Measurements from ENCODE around the gene MGRN1.
A peak's percentile ranks its signal among the peaks of the same experiment; 100 is the strongest.

The MGRN1 gene

GRCh38 chr16:4689864-4690704 is 65.5 kb downstream of the MGRN1 start:
- DNase-seq: no peak

GRCh38 chr16:4690946-4691665 is 66.5 kb downstream of the MGRN1 start:
- peak; percentile 25 to 38 for DNase-seq

DNA sequence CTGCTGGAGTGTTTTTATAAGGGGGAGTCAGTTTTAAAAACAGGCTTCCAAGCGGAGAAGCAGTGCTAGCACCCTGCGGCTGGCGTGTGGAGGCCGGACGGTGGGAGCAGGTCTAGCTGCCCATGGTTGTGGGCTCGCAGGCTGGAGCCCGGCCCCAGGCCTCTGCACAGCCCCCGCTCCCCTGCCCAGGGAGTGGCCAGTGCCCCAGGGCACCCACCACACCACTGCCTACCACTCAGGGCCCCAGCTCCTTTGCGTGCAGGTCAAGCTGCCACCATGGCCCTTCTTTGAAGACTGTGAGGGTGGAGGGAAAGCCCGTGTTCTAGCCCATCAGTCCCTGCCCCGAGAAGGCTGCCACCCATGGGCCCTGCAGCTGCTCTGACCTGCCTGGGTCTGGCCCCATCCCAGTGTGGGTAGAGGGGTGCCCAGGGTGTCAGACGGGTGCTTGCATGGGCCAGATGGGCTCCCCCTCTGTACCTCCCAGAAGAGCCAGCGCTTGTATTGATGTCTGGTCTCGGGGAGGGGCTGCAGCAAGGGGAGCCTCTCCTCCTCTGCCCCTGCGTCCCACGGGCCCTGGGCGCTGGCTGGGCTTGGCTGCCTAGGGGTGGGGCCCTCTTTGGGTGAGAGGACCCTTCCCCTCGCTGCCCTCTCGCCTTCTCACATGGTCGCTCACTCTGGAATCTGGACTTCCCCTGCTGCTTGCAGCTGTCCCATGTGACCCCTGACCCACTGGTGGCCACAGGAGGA is 67.2 kb downstream of the MGRN1 start:
- DNase-seq: no peak

DNA sequence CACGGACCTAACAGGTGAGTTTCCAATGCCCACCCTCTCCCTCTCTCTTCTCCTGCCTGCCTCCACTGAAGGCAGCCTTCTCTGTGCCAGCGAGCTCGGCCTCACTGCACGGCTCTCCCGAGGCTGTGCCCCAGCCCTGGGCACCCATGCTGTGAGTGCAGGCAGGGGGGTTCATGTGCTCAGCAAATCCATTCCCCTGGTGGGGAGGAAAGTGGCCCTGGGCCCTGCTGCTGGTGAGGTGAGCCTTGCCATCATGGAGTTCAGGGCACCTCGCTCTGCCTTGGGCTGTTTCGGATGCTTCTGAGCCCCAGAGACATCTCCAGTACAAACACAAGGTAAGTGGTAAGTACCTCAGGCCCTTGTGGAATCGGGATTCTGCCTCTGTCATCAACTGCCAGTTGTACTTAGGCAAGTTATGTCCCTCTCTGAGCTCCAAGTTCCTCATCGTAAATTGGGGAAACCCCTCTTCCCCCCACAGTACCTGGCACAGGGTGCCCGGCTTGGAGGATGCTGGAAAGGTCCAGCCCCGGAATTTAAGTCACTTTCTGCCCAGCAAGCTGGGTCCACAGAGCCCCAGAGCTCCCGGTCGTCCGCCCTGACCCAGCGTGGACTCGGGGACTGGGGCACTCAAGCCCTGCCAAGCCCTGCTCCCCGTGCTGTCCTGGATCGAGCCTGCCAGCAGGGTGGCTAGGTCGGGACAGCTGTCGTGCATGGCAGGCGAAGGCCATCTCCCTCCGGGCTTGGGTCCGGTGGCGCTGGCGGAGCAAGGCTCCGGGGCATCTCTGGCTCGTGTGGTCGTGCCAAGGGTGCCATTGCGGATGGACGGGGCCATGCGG is 68.1 kb downstream of the MGRN1 start:
- DNase-seq: no peak

- DNase-seq: peak; percentile 78 to 88
These were observed 68.8 kb downstream of the MGRN1 start, which contains the start of gene NUDT16L1 for GRCh38 chr16:4693296-4693955. Gene NUDT16L1, plus strand, starts transcription at chr16:4693562. Its CDS starts 165 bp downstream, at chr16:4693727.

DNA sequence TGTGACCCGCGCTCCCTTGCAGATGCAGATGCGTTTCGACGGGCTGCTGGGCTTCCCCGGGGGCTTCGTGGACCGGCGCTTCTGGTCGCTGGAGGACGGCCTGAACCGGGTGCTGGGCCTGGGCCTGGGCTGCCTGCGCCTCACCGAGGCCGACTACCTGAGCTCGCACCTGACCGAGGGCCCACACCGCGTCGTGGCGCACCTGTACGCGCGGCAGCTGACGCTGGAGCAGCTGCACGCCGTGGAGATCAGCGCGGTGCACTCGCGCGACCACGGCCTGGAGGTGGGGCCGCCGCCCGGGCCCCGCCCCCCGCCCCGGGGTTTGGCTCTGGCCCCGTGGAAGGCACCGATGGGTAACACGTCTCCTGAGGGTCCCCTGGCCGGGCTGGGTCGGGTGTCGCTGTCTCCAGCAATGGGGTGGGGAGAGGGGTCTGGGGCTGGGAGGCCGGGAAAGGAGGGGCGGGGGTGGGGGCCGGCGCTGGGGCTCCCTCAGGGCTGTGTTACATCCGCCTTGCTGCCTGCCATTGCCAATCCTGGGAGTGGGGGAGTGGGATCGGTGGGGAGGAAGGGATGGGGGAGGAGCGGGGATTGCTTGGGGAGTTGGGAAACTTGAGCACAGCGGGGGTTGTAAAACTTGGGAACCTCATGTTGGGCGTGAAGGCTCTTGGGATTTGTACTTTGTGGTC is 69.5 kb downstream of the MGRN1 start:
- no peak for DNase-seq

GRCh38 chr16:4694642-4695451 is 70.2 kb downstream of the MGRN1 start:
- DNase-seq: no peak

- no peak for DNase-seq
These were observed 71.0 kb downstream of the MGRN1 start for GRCh38 chr16:4695473-4696171.

DNA sequence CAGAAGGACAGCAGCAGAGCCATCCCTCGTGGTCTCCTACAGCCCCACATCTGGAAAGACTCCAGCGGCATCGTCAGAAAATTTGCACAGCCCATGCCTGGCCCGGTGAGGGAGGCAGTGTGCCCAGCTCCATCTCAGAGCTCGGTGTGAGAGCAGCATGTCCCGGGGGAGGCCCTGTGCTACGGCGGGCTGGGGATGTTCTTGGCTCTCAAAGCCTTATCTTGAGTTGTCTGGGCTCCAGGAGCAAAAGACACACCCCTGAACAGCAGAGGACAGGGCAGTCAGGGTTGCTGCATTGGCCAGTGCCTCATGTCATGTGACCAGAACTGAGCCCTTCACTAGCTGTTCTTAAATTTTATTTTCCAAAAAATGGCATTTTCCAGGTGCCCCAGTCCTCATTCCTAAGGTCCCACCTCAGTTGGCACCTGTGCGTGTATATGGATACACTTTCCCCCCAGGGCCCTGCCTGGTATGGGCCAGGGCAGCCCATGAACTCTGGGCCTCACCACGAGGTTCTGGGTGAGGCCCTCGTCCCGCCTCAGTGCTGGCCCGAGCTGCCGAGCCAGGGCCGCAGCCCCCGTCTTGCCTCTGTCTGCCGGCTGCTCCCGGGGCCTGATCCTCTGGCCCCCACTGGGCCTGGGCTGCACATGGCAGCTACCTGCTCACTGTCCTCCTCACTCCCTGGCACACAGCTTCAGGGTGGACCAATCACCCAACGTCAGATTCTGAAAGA is 71.7 kb downstream of the MGRN1 start:
- no peak for DNase-seq

GRCh38 chr16:4696905-4697847 is 72.5 kb downstream of the MGRN1 start:
- DNase-seq: no peak

- DNase-seq: no peak
These were observed 73.2 kb downstream of the MGRN1 start for GRCh38 chr16:4697848-4698291.

- no peak for DNase-seq
These were observed 73.9 kb downstream of the MGRN1 start for GRCh38 chr16:4698321-4699045.

DNA sequence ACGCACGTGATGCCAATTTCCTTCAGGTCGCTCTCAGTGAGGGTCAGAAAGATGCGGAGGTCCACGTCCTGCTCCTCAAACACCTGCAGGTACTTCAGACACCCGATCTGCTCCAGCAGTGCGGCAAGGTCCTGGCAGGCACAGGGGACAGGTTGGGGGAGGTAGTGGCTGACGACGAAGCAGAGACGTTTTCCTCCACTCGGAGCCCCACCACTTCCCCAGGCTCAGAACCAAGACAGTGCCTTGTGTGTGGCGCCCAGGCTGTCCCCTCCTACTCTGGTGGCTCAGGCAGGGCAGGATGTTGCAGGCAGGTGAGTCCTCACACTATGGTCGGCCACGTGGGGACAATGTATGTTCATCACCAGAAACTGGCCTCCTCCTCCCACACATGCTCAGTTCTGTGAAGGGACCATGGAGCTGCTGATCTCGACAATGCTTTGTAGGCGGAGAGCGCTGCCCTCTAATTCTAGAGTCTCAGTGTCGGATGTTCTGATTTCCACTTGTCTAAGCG is 74.5 kb downstream of the MGRN1 start:
- DNase-seq: no peak

DNA sequence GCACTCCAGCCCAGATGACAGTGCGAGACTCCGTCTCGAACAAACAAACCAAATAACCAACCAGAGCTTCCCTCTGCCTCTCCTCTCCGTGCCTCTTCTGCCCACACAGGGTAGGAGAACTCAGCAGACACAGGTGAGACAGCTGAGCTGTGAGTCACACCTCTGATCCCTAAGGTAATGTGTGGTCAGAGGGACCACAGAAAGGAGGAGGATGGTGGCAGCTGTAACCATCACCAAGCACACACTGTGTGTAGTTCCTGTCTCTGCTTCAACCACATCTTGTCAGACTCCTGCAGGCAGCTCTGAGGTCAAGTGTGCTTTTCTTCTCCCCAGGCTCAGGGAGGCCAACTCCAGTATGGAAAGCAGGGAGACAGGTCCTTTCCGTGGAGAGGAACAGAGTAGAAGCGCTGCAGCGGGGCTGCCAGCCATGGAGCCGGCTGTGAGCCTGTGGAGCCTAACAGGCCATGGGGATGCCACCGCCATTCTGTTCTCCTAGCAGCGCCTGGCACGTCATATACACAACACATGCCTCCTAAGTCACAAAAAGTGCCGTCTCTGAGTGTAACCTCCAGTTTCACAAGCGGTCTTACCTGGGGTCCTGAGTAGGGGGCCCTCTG is 75.9 kb downstream of the MGRN1 start:
- no peak for DNase-seq

DNA sequence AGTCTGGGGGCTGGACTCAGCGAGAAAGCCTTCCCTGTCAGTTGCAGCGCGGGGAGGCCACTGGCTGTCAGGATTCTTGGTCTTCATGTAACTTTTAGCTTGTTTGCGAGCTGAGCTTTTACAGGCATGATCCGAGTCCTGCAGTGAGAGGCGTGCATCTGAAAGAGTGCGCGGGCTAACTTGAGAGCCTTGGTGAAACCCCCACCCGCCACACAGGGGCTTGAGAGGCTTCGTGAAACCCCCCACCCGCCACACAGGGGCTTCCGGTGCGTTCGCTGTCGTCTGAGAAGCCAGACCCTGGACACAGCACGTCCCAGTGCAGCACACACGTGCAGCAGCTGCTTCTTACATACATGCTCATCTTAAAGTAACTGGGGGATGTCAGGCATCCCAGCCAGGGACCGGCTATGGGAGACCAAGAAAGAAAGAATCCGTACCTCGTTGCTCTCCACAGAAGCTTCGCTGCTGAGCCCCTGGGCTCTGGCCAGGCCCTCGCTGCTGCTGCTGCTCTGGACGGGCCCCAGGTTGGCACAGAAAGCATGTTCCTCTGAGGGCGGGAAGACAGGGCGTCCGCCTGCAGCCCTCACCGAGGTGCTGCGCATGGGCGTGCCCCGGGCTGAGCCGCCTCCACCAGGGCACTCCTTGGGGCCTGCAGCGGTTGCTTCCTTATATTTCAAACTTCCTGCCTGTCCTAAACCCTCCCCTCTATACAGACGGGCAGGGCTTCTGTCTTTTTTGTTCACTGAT is 76.5 kb downstream of the MGRN1 start:
- no peak for DNase-seq
